GM12878 (cell line): ENCODE results near the gene MACROD2. TPM values are rescaled to one million over a fixed set of nuclear protein-coding genes. Genes with fewer than 3 reads are reported as not detected.

Source experiments
- ATAC-seq: fragments of 200-7000 bp; cut with Tn5 transposase; 3 replicates; pipeline ENCODE4 v1.9.1; 2020; ENCODE audit warnings: mild to moderate bottlenecking, moderate library complexity
- BruUV-seq: library from RNA; stranded (reverse); fragments of 400-500 nt; replicated peaks from 2 replicates; lab custom pipeline; 2021; lab: Mats Ljungman, UMichigan
- CTCF ChIA-PET: fragments of 300-600 bp; sonication (Branson Sonifier 250); formaldehyde crosslinking; extraction: SDS; loops from one replicate; lab custom pipeline; 2021; ENCODE audit warnings: inconsistent platforms; lab: Yijun Ruan, JAX
- POLR2A ChIA-PET: fragments of 350-600 bp; formaldehyde crosslinking; extraction: SDS; loops from one replicate; lab custom pipeline; 2021; ENCODE audit warnings: inconsistent platforms; lab: Charles Lee
- RAD21 ChIA-PET: fragments of 300-600 bp; sonication (Branson Sonifier 250); formaldehyde crosslinking; loops from one replicate; lab custom pipeline; 2023; ENCODE audit warnings: antibody characterized with exemption; ENCODE audit not compliant: unreplicated experiment; lab: Charles Lee
- SMC1A ChIA-PET: fragments of 300-600 bp; sonication (Branson Sonifier 250); formaldehyde crosslinking; loops from one replicate; lab custom pipeline; 2023; ENCODE audit not compliant: unreplicated experiment, uncharacterized antibody; lab: Charles Lee
- DNase-seq: peaks from one replicate; pipeline ENCODE4 v3.0.0-alpha.2; 2011; ENCODE audit warnings: low read depth, low spot score
- FAIRE-seq: peaks from 3 replicates; lab custom pipeline; 2011; peaks lifted over from hg19 to GRCh38; lab: Jason Lieb, UNC
- H2AFZ ChIP-seq: 2 replicates; pipeline ENCODE4 v1.6.0; 2011; ENCODE audit warnings: low read depth, low read length, control low read depth; ENCODE audit not compliant: control insufficient read depth
- H3K27ac ChIP-seq: 2 replicates; pipeline ENCODE4 v1.5.1; 2011; ENCODE audit warnings: control low read depth; ENCODE audit not compliant: control insufficient read depth, insufficient read depth
- H3K27me3 ChIP-seq, 2 experiments: replicated peaks in 1 of 2; 2 replicates each; pipeline versions ENCODE4 v1.6.0 to v1.6.1; 2011; ENCODE audit warnings: low read length in 1 of 2; ENCODE audit not compliant: control insufficient read depth in 2 of 2, insufficient read depth in 2 of 2
- H3K36me3 ChIP-seq, 2 experiments: 2 replicates each; pipeline ENCODE4 v1.5.1; 2011; ENCODE audit warnings: low read length in 1 of 2; ENCODE audit not compliant: control insufficient read depth in 2 of 2, insufficient read depth in 2 of 2
- H3K4me1 ChIP-seq: 2 replicates; pipeline ENCODE4 v1.6.1; 2011; ENCODE audit warnings: mild to moderate bottlenecking, low read length, moderate library complexity, mixed read lengths; ENCODE audit not compliant: control insufficient read depth, insufficient read depth
- H3K4me2 ChIP-seq: 2 replicates; pipeline ENCODE4 v1.6.0; 2011; ENCODE audit warnings: control low read depth; ENCODE audit not compliant: control insufficient read depth, insufficient read depth
- H3K4me3 ChIP-seq: fragments of 200-600 bp; sonication (generic); 2 replicates; pipeline ENCODE4 v1.5.1; 2016
- H3K79me2 ChIP-seq: 2 replicates; pipeline ENCODE4 v1.6.0; 2011; ENCODE audit warnings: low read length; ENCODE audit not compliant: control insufficient read depth, insufficient read depth
- H3K9ac ChIP-seq: 2 replicates; pipeline ENCODE4 v1.8.0; 2011; ENCODE audit warnings: low read length, control low read depth, mixed read lengths; ENCODE audit not compliant: control insufficient read depth, insufficient read depth
- H3K9me3 ChIP-seq: replicated peaks from 3 replicates; pipeline ENCODE4 v1.5.1; 2011; ENCODE audit warnings: mild to moderate bottlenecking, low read length; ENCODE audit not compliant: control insufficient read depth, insufficient read depth
- H4K20me1 ChIP-seq: 2 replicates; pipeline ENCODE4 v1.6.0; 2011; ENCODE audit not compliant: control insufficient read depth, insufficient read depth
- FOS ChIP-seq: IDR thresholded peaks from 3 replicates; pipeline ENCODE4 v1.6.1; 2011; ENCODE audit warnings: borderline replicate concordance; ENCODE audit not compliant: insufficient read length; ENCODE audit errors: extremely low read depth
- NR2C1 ChIP-seq: fragments of 450-650 bp; IDR thresholded peaks from 2 replicates; pipeline ENCODE4 v1.6.1; 2017; ENCODE audit warnings: antibody characterized with exemption, mild to moderate bottlenecking, moderate library complexity
- NR2F1 ChIP-seq: fragments of 450-650 bp; conservative IDR thresholded peaks from 2 replicates; pipeline ENCODE4 v1.6.1; 2017; ENCODE audit warnings: mild to moderate bottlenecking
- SP1 ChIP-seq: IDR thresholded peaks from one replicate; pipeline ENCODE4 v1.6.1; 2011; ENCODE audit warnings: low read depth, low read length
- STAT1 ChIP-seq: fragments of 450-650 bp; conservative IDR thresholded peaks from 2 replicates; pipeline ENCODE4 v1.6.1; 2014; ENCODE audit warnings: antibody characterized with exemption, mild to moderate bottlenecking
- SUZ12 ChIP-seq: fragments of 200-600 bp; sonication (generic); IDR thresholded peaks from one replicate; pipeline ENCODE4 v1.6.1; 2018; ENCODE audit warnings: antibody characterized with exemption, mild to moderate bottlenecking; ENCODE audit not compliant: unreplicated experiment
- TCF7 ChIP-seq: IDR thresholded peaks from 2 replicates; pipeline ENCODE4 v1.6.1; 2014; ENCODE audit warnings: antibody characterized with exemption, borderline replicate concordance
- WGBS: methylation state at CpG from one replicate; pipeline ENCODE4 v1.1.6; 2016; ENCODE audit warnings: low lambda C conversion rate; ENCODE audit not compliant: insufficient replicate concordance, insufficient coverage; ENCODE audit errors: missing lambda C conversion rate; 5-methylcytosine and 5-hydroxymethylcytosine counted together
- in situ Hi-C: fragments of 300-500 bp; cut with MboI; formaldehyde crosslinking; loops from 9 replicates; pipeline ENCODE4 v1.14.3; 2018; ENCODE audit warnings: mixed read lengths
- intact Hi-C: fragments of 100-400 bp; cut with micrococcal nuclease; formaldehyde crosslinking; loops from one replicate; pipeline ENCODE4 v1.14.2; 2022; ENCODE audit not compliant: unreplicated experiment
- polyA plus RNA-seq, 11 experiments: library from polyadenylated mRNA; depleted of rRNA in 4 of 11; unstranded in 6 of 11; stranded (reverse) in 5 of 11; fragments of >200 nt; fragmentation: Nextera tagmentation in 4 of 11; fragmentation: Illumina TruSeq in 1 of 11; extraction: Ambion mirVana in 4 of 11; extraction: Trizol in 1 of 11; gene quantifications; 1 replicate in 1 of 11; 2 replicates in 10 of 11; pipeline versions ENCODE4 v1.2.1 to v1.2.3, GENCODE V29; 2011 to 2016; ENCODE audit warnings: inconsistent platforms in 2 of 11, missing spikeins in 2 of 11, low read depth in 1 of 11
- total RNA-seq, 4 experiments: library from RNA; depleted of rRNA in 3 of 4; stranded (reverse); fragments of >200 nt in 3 of 4; fragmentation: Illumina TruSeq in 1 of 4; extraction: Trizol in 1 of 4; gene quantifications; 2 replicates each; pipeline versions ENCODE4 v1.2.1 to v1.2.3, GENCODE V29; 2013 to 2021
- TF ChIP-seq, protein P1 (sequence below): IDR thresholded peaks from 2 replicates; pipeline ENCODE4 v1.6.1; 2011; ENCODE audit warnings: borderline replicate concordance, low read depth, mild to moderate bottlenecking, moderate library complexity, mixed read lengths, low read length; ENCODE audit not compliant: insufficient read depth; ENCODE audit errors: extremely low read length

Gene MACROD2
- total and polyA plus RNA-seq, 10 of the 15 experiments (the other 5 are each of a cell fraction or from before 2014, with no cell fraction given), result 1.1 to 21.5 (median 2.2) TPM

DNA sequence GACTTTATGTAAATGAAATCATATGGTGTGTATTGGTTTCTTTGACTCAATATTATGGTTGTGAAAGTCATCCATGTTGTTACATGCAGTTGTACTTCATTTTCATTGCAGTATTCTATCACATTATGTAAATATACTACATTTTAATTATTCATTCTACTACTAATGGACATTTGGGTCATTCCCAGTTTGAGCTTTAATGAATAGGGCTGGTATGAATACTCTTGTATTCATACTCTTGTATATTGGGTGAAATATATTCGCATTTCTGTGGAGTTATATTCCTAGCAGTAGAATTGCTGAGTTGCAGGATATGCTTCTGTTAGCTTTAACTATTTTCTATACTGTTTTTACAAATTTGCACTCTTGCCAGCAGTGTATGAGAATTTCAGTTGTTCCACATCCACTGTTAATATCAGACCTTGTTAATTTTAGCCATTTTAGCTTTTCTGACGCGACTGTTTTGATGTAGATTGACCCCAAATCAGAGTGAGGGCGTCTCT lies 1633.6 kb downstream of the MACROD2 start (continued):
- TF ChIP-seq, protein P1, sequence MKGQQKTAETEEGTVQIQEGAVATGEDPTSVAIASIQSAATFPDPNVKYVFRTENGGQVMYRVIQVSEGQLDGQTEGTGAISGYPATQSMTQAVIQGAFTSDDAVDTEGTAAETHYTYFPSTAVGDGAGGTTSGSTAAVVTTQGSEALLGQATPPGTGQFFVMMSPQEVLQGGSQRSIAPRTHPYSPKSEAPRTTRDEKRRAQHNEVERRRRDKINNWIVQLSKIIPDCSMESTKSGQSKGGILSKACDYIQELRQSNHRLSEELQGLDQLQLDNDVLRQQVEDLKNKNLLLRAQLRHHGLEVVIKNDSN, result no peak
- TF ChIP-seq NR2C1, result no peak
- TF ChIP-seq, all 136 proteins: peak for 0

DNA sequence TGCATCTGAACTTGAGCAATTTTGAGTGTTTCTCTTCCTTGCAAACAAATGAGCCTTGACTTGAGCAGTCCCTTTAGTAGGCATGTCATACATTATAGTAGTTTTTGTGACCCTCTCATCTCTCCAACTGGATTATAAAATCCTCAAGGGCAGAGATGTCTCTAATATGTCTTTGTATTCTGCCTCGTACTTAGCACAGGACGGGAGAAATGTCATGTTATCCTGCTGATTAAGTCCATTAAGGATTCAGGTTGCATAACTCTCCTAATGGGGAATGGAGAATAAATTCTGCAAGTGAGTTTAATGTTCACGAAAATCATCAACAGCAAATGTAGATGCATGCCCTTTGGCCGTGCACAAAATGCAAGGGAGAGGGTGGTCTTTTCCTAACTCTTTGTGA lies 1635.0 kb downstream of the MACROD2 start:
- no peak overlapping the region for H2AFZ ChIP-seq
- no peak overlapping the region for H3K9ac ChIP-seq
- DNase-seq, result no peak
- FAIRE-seq, result no peak
- TF ChIP-seq SUZ12 (no peak), STAT1 (no peak), SP1 (no peak), FOS (no peak), TCF7 (no peak), NR2F1 (no peak)
- ChIA-PET CTCF (no interaction called here), SMC1A (no interaction called here), POLR2A (no interaction called here), RAD21 (no interaction called here)
- H4K20me1 ChIP-seq, result no peaks in the 10 kb centered on the region
- intact Hi-C loops (no loop called here), in situ Hi-C loops (no loop called here)
- H3K4me1 ChIP-seq, result no peaks in the 10 kb centered on the region
- no peak overlapping the region for H3K4me2 ChIP-seq
- 44% methylated on average over 4 of the region's 4 CpGs for WGBS
- no peak overlapping the region for H3K27ac ChIP-seq
- no peaks in the 10 kb centered on the region for H3K9me3 ChIP-seq
- BruUV-seq, result no TSS peak
- no peaks in the 10 kb centered on the region for H3K27me3 ChIP-seq
- ATAC-seq, result no peak
- no peaks in the 10 kb centered on the region for H3K36me3 ChIP-seq
- H3K4me3 ChIP-seq, result no peak overlapping the region
- no peaks in the 10 kb centered on the region for H3K79me2 ChIP-seq
